Fibroblast of skin of left quadriceps (primary cell): Measurements from ENCODE around the gene SSR1.

Experiments
- DNase-seq, 2 experiments: peaks; one replicate each; pipeline ENCODE4 v3.0.0-alpha.2; 2013; ENCODE audit warnings: low read depth in 2 of 2

Gene SSR1

DNA sequence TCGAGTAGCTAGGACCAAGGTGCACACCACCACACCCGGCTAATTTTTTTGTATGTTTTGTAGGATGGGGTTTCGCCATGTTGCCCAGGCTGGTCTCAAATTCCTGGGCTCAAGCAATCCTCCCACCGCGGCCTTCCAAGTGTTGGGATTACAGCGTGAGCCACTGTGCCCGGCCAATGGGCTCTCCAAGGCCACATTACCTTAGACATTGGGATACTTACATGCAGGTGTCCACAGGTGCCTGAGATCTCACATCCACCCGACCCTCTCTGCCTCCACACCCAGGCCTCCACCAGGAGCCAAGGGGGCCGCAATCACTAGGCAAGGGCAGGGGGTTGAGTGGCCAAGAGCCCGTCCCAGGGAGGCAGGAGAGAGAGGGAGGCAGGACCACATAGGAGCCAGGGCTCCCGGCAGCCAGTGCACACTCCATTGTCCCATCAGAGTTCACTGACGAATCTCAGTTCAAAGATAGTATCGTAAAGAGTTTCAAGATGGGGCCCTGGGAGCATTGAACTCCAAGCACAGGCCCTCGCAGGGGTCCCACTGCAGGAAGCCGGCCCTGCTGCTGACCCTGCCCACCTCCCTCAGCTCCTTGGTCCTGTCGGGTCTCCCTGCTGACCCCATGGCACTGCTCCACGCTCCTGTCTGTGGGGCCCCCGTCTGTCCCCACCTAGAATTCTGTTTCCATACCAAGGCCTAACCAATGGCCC is 55.3 kb downstream of the SSR1 start:
- DNase-seq = no peak

GRCh38 chr6:7256785-7257184 is 56.2 kb downstream of the SSR1 start:
- DNase-seq = no peak

- no peak for DNase-seq
These were observed 57.1 kb downstream of the SSR1 start for GRCh38 chr6:7255918-7256317.

DNA sequence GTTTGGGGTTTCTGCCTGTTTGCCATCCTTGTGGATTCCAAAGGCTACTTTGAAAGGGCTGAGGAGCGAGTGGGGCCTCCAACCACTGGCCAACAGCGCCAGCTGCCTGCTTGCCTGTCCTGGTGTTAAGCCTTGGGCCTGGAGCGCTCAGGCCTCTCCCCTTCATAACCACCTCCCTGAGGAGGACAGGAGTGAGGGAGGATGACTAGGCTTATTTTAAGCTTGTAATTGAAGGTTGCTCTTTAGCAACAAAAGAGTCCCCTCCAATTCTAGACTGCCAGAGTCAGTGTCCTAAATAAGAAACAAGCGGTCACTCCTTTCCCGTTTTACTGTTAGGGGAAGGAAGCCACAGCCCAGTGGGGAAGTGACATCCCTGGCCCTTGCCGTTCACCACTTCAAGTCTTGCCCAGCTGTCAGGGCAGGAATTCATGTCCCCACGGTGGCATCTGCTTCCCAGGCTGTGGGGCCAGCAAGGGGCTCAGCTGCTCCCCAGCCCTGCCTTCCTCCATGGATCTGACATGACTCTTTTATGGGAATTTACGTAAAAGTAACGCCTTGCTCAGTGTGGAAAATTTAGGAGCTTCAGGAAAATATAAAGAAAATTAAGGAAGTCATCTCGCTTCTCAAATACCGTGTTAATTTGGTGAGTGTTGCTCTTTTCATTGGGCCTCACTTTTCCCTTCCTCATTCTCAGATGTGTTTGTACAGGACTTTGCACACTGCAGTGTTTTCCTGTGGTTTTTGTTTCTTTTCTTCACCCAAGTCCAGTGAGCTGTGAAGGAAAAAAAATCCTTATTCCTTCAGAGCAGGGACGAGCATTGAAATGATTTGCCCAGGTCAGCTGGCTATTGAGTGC is 57.8 kb downstream of the SSR1 start:
- DNase-seq = no peak

DNA sequence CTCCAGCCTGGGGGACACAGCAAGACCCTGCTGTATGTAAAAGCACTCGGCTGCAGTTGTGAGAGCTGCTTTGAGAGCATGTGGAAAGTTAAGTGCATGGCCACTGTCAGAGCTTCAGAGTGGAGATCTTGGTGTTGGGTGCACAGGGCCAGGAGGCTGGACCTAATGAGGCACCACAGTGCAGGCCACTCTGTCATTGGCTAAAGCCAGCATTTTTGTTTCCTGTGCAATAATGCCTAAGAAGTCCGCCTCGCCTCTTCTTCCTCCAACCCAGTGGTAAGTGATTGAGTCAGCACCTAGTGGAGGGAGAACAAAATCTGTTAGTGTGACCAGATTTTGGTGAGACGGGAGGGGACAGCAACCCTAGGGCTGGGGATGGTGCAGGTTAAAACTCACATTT is 60.6 kb downstream of the SSR1 start:
- no peak for DNase-seq

GRCh38 chr6:7251646-7252260 is 61.2 kb downstream of the SSR1 start:
- DNase-seq = no peak

- DNase-seq = no peak
These were observed 62.2 kb downstream of the SSR1 start for GRCh38 chr6:7250812-7251211.

GRCh38 chr6:7249946-7250643 is 62.9 kb downstream of the SSR1 start:
- no peak for DNase-seq

DNA sequence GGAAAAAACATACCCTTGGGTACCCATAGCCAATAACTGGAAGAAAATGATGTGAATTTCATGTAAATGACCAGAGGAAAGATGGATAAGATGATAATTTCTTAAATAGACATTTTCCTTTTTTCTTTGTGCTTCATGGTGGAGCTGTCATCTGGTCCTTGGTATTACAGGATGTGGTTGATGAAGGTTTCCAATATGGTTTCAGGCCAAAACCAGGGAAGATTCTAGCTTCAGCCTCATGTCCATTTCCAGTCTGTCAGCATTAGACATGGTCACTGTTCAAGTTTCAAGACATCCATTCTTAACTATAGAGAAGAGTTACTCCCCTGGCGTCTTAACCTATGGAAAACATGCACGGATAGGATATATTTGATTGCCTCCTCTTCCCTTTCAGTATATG is 63.6 kb downstream of the SSR1 start:
- DNase-seq = no peak

DNA sequence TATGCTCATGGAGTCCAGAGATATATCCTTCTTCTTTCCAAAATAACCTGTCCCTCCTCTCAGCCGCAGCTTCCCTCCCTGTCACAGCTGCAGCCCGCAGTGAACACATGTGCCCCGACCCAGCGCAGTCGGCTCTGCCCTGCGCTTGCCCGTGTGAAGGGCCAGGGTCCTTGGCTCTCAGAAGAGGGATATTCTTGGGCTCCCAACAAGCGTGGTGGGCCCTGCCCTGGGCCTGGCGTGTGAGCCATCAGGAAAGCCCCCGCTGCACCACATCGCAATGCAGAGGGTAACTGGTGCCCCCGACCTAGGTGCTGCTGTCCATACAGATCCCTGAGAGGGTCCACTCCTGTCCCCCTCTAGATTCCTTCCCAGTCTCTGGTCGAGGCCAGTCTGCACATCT is 65.2 kb downstream of the SSR1 start:
- DNase-seq = no peak

GRCh38 chr6:7247179-7247456 is 65.9 kb downstream of the SSR1 start:
- no peak for DNase-seq

DNA sequence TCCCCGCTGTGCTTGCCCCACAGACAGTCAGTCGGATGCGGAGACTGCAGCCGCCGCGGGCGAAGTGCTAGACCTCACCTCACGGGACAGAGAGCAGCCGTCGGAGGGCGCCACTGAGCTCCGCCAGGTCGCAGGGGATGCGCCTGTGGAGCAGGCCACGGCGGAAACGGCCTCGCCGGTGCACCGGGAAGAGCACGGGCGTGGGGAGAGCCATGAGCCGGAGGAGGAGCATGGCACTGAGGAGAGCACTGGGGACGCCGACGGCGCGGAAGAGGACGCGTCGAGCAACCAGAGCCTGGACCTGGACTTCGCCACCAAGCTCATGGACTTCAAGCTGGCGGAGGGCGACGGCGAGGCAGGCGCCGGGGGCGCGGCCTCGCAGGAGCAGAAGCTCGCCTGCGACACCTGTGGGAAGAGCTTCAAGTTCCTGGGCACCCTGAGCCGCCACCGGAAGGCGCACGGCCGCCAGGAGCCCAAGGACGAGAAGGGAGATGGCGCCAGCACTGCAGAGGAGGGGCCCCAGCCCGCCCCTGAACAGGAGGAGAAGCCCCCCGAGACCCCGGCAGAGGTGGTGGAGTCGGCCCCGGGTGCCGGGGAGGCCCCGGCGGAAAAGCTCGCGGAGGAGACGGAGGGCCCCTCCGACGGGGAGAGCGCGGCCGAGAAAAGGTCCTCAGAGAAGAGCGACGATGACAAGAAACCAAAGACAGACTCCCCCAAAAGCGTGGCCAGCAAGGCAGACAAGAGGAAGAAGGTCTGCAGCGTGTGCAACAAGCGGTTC is 66.4 kb downstream of the SSR1 start:
- no peak for DNase-seq

DNA sequence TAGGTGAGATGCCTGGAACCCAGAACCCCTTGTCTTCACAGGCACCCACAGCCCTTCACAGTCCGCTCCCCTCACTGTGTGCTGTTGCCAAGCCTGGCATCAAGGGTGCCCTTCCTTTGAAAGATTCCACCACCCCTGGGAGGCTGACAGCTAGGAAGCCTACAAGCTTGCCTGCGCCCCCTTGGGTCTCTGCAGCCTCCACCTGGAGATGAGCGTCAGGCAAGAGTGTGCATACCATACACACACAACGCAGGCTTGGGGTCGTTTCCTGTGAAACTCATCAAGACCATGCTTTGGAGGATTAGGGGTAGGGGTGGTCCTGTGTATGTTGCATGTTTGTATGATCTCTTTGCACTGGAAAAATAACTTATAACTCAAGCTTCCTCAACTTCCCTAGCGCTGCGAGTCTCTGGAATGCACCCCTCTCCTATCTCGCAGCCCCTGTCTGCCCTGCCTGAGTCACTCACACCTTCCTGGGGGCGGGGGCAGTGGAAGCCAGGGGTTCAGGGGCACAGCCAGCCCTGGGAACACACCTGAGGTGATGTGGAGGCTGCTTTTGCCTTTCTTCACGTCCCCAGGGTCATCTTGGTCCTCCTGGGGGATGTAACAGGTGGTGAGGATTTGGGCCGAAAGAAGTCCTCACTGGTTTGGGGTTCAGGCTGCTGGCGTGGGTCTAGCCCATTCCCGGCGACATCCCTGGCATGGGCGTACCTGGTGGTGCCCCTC is 67.2 kb downstream of the SSR1 start:
- no peak for DNase-seq

GRCh38 chr6:7243179-7243981 is 69.6 kb downstream of the SSR1 start:
- DNase-seq = peak; percentile 34 to 47

GRCh38 chr6:7242835-7243178 is 70.2 kb downstream of the SSR1 start:
- no peak for DNase-seq

- no peak for DNase-seq
These were observed 71.0 kb downstream of the SSR1 start for GRCh38 chr6:7241709-7242645.

- DNase-seq = no peak
These were observed 71.8 kb downstream of the SSR1 start for GRCh38 chr6:7241160-7241559.

DNA sequence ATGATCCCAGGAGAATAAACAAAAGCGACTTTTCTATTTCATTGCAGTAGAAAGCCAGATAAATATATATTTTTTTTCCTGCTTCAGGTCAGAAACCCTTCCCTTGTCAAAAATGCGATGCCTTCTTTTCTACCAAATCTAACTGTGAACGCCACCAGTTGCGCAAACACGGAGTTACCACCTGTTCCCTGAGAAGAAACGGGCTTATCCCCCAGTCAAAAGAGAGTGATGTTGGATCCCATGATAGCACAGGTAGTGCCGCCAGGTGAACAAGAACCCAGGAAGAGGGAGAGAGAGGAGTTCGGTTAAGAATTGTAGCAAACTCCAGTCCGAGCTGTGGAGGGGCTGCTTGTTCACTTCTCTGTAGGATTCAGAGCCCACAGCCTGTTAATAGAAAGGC is 72.6 kb downstream of the SSR1 start:
- no peak for DNase-seq

DNA sequence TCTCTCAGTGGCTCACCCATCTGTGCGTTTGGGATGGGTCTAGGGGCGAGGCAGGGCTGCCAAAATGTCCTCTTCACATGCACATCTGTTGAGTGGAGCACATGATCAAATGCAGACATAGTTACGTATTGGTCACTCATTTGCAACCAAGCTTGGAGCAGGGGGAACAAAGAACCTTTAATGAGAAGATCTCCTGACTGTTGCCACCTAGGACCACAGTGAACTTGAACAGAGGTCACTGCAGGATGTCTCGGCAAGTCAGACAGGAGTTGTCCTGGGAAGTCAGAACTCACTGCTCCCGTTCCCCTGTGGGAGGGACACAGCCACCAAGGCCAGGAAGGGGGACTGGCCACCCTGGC is 73.4 kb downstream of the SSR1 start:
- no peak for DNase-seq
